ENCODE data around the gene EEIG1.

GRCh38 chr9:127959398-127959797, 21.4 kb downstream of the EEIG1 start:
- TF ChIP-seq CTCF (optimal IDR thresholded peaks at IDR 0.05 in 1 of 3, IDR thresholded peaks at IDR 0.05 in 1 of 3, conservative IDR thresholded peaks at IDR 0.05 in 1 of 3; ENCODE audit: extremely low read depth in 1 of 3, insufficient read depth in 2 of 3, low read length in 3 of 3) (no peak), EZH2 (IDR thresholded peaks at IDR 0.05; ENCODE audit: low read length) (no peak)
